HepG2 (cell line): ENCODE measurements around the gene TMEM114. TPM values are rescaled to one million over a fixed set of nuclear protein-coding genes. Genes with fewer than 3 reads are reported as not detected.

Source experiments
- FOXK2 ChIP-seq: fragments of 450-650 bp; IDR thresholded peaks from 2 replicates; pipeline ENCODE4 v1.6.1; 2016
- FOXM1 ChIP-seq: sonication (generic); formaldehyde crosslinking; IDR thresholded peaks from 2 replicates; pipeline ENCODE4 v1.5.0; 2020; ENCODE audit warnings: missing genetic modification reagents
- GATAD1 ChIP-seq: IDR thresholded peaks from 2 replicates; pipeline ENCODE4 v1.6.1; 2016; ENCODE audit warnings: missing genetic modification reagents, missing compliant biosample characterization
- GZF1 ChIP-seq: sonication (generic); formaldehyde crosslinking; IDR thresholded peaks from 2 replicates; pipeline ENCODE4 v1.5.1; 2020; ENCODE audit warnings: mild to moderate bottlenecking, missing genetic modification reagents
- HNRNPLL ChIP-seq: fragments of 200-400 bp; formaldehyde crosslinking; IDR thresholded peaks from 2 replicates; pipeline ENCODE4 v1.6.1; 2017; ENCODE audit warnings: mild to moderate bottlenecking, low read depth, low read length; ENCODE audit not compliant: poor library complexity, severe bottlenecking
- HOXA7 ChIP-seq: sonication (generic); formaldehyde crosslinking; IDR thresholded peaks from 2 replicates; pipeline ENCODE4 v1.8.1; 2022; ENCODE audit warnings: mild to moderate bottlenecking, missing genetic modification reagents, moderate library complexity
- MYC ChIP-seq: sonication (generic); formaldehyde crosslinking; IDR thresholded peaks from 2 replicates; pipeline ENCODE4 v1.9.0; 2021; ENCODE audit warnings: missing genetic modification reagents, borderline replicate concordance
- NR1H2 ChIP-seq: sonication (generic); formaldehyde crosslinking; IDR thresholded peaks from 2 replicates; pipeline ENCODE4 v1.8.1; 2022; ENCODE audit warnings: low read depth, missing genetic modification reagents, borderline replicate concordance
- PITX1 ChIP-seq: sonication (generic); formaldehyde crosslinking; IDR thresholded peaks from 2 replicates; pipeline ENCODE4 v1.5.1; 2020; ENCODE audit warnings: mild to moderate bottlenecking, missing genetic modification reagents
- SAFB2 ChIP-seq: sonication (generic); formaldehyde crosslinking; IDR thresholded peaks from 2 replicates; pipeline ENCODE4 v1.5.1; 2020; ENCODE audit warnings: missing genetic modification reagents, low read depth, mild to moderate bottlenecking, borderline replicate concordance
- SMARCE1 ChIP-seq: fragments of 450-650 bp; IDR thresholded peaks from 2 replicates; pipeline ENCODE4 v1.6.1; 2017; ENCODE audit warnings: borderline replicate concordance
- SP140L ChIP-seq: sonication (generic); formaldehyde crosslinking; IDR thresholded peaks from 2 replicates; pipeline ENCODE4 v1.4.0; 2020; ENCODE audit warnings: missing genetic modification reagents, borderline replicate concordance
- SYNCRIP ChIP-seq: fragments of 200-400 bp; formaldehyde crosslinking; IDR thresholded peaks from 2 replicates; pipeline ENCODE4 v1.6.1; 2018; ENCODE audit warnings: mild to moderate bottlenecking, low read depth, low read length; ENCODE audit not compliant: insufficient read depth
- TBL1XR1 ChIP-seq: fragments of 150-350 bp; IDR thresholded peaks from 2 replicates; pipeline ENCODE4 v1.6.1; 2014; ENCODE audit warnings: borderline replicate concordance, low read length; ENCODE audit not compliant: partially characterized antibody
- THYN1 ChIP-seq: sonication (generic); formaldehyde crosslinking; IDR thresholded peaks from 2 replicates; pipeline ENCODE4 v1.8.1; 2023; ENCODE audit warnings: low read depth, mild to moderate bottlenecking, moderate library complexity, missing genetic modification reagents, borderline replicate concordance
- ZFP82 ChIP-seq: sonication (generic); formaldehyde crosslinking; IDR thresholded peaks from 2 replicates; pipeline ENCODE4 v1.5.1; 2020; ENCODE audit warnings: mild to moderate bottlenecking, missing genetic modification reagents, borderline replicate concordance
- ZNF589 ChIP-seq: sonication (generic); formaldehyde crosslinking; conservative IDR thresholded peaks from 2 replicates; pipeline ENCODE4 v1.8.0; 2022; ENCODE audit warnings: mild to moderate bottlenecking, moderate library complexity, missing genetic modification reagents
- ZNF629 ChIP-seq: sonication (generic); formaldehyde crosslinking; conservative IDR thresholded peaks from 2 replicates; pipeline ENCODE4 v1.5.0; 2020; ENCODE audit warnings: missing genetic modification reagents
- polyA plus RNA-seq, 8 experiments: library from polyadenylated mRNA; depleted of rRNA in 3 of 8; stranded (reverse) in 7 of 8; unstranded in 1 of 8; fragments of >200 nt; fragmentation: Illumina TruSeq in 4 of 8; extraction: Trizol in 4 of 8; gene quantifications; 2 replicates each; pipeline versions ENCODE4 v1.2.1 to v1.2.3, GENCODE V29; 2011 to 2016; ENCODE audit warnings: low read depth in 4 of 8, missing spikeins in 1 of 8, mixed read lengths in 1 of 8; ENCODE audit not compliant: insufficient read depth in 1 of 8
- total RNA-seq, 5 experiments: library from RNA; depleted of rRNA; stranded (reverse); fragments of >200 nt; fragmentation: Illumina TruSeq; extraction: Trizol; gene quantifications; 2 replicates each; pipeline ENCODE4 v1.2.3, GENCODE V29; 2016; ENCODE audit warnings: low read depth in 1 of 5
- TF ChIP-seq, protein P1 (sequence below): sonication (generic); formaldehyde crosslinking; IDR thresholded peaks from 2 replicates; pipeline ENCODE4 v1.5.0; 2020; ENCODE audit warnings: missing genetic modification reagents, mild to moderate bottlenecking, borderline replicate concordance
- TF ChIP-seq, protein P2 (sequence below): sonication (generic); formaldehyde crosslinking; IDR thresholded peaks from 2 replicates; pipeline ENCODE4 v1.4.0; 2020; ENCODE audit warnings: missing genetic modification reagents

The TMEM114 gene
- total and polyA plus RNA-seq, 2 of the 13 experiments (the other 11 are each of a cell fraction or from before 2014, with no cell fraction given) = not detected

DNA sequence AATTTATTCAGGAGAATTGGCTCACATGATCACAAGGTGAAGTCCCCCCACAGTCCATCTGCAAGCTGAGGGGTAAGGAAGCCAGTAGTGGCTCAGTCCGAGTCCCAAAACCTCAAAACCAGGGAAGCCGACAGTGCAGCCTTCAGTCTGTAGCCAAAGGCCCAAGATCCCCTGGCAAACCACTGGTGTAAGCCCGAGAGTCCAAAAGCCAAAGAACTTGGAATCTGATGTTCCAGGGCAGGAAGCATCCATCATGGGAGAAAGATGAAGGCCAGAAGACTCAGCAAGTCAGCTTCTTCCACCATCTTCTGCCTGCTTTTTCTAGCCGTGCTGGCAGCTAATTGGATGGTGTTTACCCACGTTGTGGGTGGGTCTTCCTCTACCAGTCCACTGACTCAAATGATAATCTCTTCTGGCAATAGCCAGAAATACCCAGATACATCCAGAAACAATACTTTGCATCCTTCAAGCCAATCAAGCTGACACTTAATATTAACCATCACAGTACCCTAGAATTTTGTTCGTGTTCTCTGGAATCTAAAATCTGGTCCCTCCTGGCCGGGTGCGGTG is 40.4 kb downstream of the TMEM114 start (continued):
- TF ChIP-seq HOXA7 (CRISPR knock-in tag) (no peak), TBL1XR1 (no peak), NR1H2 (CRISPR knock-in tag) (no peak), MYC (0 out of 2 replicates have a peak, but pooled peaks have one; percentile 12), ZNF589 (CRISPR knock-in tag) (no peak), GZF1 (0 out of 2 replicates have a peak, but pooled peaks have one; percentile 50), FOXK2 (no peak), SAFB2 (CRISPR knock-in tag) (no peak), ZNF629 (CRISPR knock-in tag) (no peak), PITX1 (0 out of 2 replicates have a peak, but pooled peaks have one; percentile 41), FOXM1 (CRISPR knock-in tag) (no peak), GATAD1 (CRISPR knock-in tag) (no peak), SP140L (CRISPR knock-in tag) (no peak), ZFP82 (CRISPR knock-in tag) (no peak), SMARCE1 (no peak), HNRNPLL (no peak), THYN1 (CRISPR knock-in tag) (no peak), SYNCRIP (no peak)
- TF ChIP-seq, protein P1, sequence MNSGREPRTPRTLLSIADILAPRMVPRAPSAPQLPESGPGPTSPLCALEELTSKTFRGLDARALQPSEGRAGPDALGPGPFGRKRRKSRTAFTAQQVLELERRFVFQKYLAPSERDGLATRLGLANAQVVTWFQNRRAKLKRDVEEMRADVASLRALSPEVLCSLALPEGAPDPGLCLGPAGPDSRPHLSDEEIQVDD (CRISPR knock-in tag) = no peak
- TF ChIP-seq, protein P2, sequence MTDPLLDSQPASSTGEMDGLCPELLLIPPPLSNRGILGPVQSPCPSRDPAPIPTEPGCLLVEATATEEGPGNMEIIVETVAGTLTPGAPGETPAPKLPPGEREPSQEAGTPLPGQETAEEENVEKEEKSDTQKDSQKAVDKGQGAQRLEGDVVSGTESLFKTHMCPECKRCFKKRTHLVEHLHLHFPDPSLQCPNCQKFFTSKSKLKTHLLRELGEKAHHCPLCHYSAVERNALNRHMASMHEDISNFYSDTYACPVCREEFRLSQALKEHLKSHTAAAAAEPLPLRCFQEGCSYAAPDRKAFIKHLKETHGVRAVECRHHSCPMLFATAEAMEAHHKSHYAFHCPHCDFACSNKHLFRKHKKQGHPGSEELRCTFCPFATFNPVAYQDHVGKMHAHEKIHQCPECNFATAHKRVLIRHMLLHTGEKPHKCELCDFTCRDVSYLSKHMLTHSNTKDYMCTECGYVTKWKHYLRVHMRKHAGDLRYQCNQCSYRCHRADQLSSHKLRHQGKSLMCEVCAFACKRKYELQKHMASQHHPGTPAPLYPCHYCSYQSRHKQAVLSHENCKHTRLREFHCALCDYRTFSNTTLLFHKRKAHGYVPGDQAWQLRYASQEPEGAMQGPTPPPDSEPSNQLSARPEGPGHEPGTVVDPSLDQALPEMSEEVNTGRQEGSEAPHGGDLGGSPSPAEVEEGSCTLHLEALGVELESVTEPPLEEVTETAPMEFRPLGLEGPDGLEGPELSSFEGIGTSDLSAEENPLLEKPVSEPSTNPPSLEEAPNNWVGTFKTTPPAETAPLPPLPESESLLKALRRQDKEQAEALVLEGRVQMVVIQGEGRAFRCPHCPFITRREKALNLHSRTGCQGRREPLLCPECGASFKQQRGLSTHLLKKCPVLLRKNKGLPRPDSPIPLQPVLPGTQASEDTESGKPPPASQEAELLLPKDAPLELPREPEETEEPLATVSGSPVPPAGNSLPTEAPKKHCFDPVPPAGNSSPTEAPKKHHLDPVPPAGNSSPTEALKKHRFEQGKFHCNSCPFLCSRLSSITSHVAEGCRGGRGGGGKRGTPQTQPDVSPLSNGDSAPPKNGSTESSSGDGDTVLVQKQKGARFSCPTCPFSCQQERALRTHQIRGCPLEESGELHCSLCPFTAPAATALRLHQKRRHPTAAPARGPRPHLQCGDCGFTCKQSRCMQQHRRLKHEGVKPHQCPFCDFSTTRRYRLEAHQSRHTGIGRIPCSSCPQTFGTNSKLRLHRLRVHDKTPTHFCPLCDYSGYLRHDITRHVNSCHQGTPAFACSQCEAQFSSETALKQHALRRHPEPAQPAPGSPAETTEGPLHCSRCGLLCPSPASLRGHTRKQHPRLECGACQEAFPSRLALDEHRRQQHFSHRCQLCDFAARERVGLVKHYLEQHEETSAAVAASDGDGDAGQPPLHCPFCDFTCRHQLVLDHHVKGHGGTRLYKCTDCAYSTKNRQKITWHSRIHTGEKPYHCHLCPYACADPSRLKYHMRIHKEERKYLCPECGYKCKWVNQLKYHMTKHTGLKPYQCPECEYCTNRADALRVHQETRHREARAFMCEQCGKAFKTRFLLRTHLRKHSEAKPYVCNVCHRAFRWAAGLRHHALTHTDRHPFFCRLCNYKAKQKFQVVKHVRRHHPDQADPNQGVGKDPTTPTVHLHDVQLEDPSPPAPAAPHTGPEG (CRISPR knock-in tag) = no peak
